NCI-H2227 (cell line): ENCODE results near the gene TBC1D22A.

ENCODE experiments used
- DNase-seq: peaks from one replicate; lab custom pipeline; 2025; ENCODE audit not compliant: unreplicated experiment; lab: John Stamatoyannopoulos, UW

Gene TBC1D22A

GRCh38 chr22:47052236-47053012, 290.0 kb downstream of the TBC1D22A start:
- DNase-seq, result no peak

DNA sequence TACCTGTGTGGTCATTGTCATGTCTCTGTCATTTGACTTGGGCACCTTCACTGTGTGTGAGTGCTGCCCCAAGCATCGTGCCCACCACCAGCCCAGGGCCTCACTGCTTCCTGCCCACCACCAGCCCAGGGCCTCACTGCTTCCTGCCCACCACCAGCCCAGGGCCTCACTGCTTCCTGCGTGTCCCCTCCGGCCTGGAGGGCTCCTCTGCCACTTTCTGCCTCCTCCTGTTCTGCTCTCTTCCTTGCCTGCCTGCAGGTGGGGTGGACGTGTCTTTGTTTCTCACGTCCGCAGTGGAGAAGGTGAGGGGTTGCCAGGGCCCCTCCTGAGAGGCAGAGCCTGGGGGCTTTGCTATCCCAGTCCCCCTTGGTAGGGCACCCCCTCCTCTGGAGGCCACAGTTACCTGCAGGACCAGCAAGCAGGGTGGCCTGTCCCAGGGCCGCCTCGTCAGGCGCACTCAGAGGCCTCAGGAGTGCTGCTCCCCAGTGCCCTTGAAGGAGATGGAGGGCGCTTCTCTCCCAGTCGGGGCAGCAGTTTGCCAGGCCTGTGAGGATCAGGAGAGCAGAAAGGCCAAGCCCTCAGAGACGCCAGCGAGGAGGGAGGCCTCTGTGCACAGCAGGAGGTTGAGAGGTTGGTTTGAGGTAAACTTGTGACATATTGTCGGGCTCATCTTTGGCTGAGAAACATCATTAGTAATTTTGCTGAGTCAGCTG, 290.7 kb downstream of the TBC1D22A start:
- DNase-seq, result no peak

- DNase-seq, result no peak
These were observed 291.3 kb downstream of the TBC1D22A start for GRCh38 chr22:47053726-47054141.

DNA sequence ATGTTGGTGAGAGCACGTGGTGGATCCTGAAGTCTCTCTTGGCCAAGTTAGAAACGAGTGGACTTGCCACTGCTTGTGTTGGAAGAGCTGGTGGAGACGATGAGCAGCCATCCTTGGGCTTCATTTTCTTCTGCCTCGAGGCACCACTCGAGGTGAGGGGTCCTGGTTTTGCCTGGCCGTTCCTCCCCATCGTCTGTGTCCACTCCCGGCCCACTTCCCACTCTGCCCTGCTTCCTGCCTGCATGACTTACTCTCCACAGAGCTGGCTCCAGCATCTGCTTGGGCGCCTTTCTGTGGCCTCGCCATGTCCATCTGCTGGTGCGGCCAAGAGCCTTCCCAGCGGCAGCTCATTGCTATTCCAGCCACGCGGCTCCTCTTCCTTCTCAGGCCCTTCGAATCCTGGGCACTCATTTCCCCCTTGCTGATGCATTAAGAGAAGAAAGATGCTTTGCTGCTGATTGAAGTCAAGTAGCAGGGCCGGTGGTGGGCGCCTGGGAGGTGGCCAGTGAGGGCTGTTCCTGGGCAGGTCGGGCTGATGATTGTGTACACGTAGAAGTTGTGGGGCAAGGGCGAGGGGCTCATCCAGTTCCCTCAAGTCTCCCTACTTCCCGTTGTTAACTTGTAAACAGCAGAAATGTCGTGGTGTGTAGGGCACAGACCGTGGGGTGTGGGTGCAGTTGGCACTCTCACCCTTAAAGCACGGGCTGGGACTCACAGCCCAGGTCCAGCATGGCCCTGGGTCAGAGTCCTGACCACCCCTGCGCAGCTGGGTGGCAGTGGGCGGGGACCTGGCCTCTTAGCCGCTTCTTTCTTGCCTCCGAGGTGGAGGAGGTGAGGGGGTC, 292.0 kb downstream of the TBC1D22A start:
- no peak for DNase-seq

GRCh38 chr22:47055073-47055355, 292.6 kb downstream of the TBC1D22A start:
- DNase-seq, result no peak

- DNase-seq, result no peak
These were observed 293.0 kb downstream of the TBC1D22A start for GRCh38 chr22:47055461-47055860.

DNA sequence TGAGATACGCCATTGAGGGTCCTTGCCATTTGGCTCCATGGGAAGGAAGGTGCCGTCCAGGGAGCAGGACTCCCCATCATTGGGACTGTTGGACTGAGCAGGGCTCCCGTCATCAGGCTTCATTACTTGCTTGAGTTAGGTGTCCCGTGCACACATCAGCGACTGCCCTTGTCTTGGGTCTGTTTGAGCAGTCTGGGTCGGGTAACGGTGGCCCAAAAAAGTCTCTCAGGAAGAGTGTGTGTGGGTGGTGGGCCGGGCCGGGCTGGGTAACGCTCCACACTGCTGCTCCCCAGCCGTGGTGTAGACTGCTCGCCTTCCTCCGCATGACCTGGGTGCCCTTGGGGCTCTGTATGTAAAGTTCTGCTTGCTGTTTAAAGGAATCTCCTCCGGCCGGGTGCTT, 293.5 kb downstream of the TBC1D22A start:
- DNase-seq, result no peak

GRCh38 chr22:47056361-47056760, 293.9 kb downstream of the TBC1D22A start:
- DNase-seq, result no peak

DNA sequence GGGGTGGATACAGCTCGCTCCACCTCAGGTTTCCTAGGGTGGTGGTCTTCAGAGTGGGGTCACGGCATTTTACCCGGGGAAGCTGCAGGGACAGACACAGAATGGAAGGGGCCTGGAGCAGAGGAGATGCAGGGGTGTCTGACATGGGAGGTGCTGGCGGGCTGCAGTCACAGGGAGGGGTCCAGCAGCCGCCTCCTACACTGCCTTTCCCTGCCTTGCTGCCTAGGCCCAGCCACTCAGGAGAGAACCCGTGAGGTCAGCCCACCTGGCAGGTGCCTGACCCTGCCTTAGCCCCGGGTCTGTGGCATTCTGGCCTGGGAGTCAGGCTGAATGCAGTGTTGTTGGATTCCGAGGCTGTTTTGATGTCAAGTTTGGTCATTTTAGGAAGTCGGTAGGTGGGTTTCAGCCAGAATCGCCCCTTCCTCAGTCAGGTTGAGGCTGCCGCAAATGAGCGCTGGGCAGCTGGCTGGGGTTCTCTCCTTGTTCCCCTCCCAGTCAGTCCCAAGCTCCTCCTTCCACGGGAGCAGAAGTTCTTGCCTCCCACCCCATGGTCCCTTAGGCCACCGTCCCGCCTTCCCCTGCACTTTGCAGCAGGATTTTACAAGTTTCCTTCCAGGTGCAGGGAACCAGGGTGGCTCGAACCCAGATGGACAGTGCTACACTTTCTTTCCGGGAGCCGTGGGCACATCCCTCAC, 294.5 kb downstream of the TBC1D22A start:
- no peak for DNase-seq

DNA sequence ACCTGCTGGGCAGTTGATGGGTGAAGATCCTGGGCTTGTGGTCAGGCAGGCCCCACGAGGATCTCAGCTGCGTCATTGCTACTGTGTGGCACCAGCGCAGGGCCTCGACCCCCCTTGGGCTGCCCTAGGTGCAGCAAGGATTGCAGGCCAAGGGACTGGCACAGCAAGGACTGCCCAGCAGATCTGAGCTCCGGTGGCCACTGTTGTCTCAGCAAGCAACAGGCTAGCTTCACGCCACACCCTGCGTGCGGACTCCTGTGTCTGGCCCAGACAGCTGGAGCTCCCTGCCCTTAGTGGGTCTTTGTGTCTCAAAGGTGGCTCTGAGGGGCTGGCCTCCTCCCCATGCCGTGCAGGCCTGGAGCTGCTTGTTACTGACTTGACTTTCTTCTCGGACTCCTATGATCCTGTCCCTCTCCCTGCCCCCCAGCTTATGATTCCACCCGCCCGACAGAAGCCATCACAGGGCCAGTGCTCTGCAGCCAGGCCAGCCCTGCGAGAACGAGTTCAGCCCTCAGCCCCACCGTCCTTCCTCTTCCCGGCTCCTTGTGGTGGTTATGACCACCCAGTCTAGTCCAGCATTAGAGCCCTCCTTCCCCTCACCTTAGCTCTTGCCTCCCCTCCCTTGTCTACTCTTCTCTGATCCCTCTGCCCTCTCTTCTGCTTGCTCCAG, 295.6 kb downstream of the TBC1D22A start:
- no peak for DNase-seq

- DNase-seq, result no peak
These were observed 296.6 kb downstream of the TBC1D22A start for GRCh38 chr22:47059076-47059475.

- no peak for DNase-seq
These were observed 297.3 kb downstream of the TBC1D22A start for GRCh38 chr22:47059701-47060161.

DNA sequence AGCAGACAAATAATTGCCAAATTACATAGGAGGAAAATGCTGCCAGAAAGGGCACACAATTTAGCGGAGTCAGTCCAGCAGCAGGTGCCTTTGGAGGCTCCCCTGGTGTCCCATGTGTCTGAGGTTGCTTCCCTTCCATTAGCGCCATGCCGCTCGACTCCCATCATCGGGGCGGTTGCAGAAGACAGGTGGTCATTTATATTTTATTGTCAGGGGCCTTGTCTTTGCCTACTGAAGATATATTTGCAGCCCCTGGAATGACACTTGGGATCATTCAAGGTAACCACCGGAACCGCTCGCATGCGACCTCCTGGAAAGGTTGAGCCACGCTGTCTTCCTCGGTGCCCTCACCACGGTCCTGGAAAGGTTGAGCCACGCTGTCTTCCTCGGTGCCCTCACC, 298.3 kb downstream of the TBC1D22A start:
- DNase-seq, result no peak

GRCh38 chr22:47061226-47061625, 298.8 kb downstream of the TBC1D22A start:
- no peak for DNase-seq

DNA sequence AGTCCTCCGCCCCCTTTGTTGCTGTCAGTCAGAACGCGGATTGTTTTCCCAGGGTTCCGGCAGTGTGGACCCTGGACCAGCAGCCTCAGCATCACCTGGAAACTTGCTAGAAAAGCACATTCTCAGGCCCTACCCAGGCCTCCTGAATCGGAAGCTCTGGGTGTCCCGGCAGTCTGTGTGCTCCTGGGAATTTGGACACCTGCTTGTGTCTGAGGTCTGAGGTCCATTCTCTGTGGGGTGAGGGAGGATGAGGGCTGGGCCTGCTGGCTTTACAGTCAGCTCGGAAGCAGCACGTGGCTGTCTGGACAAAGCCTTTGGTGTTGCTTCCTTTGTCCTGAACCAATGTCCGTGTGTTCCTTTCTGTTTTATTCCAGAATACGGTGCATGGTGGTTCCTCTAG, 299.7 kb downstream of the TBC1D22A start:
- DNase-seq, result no peak

GRCh38 chr22:47063071-47063509, 300.6 kb downstream of the TBC1D22A start:
- DNase-seq, result no peak

DNA sequence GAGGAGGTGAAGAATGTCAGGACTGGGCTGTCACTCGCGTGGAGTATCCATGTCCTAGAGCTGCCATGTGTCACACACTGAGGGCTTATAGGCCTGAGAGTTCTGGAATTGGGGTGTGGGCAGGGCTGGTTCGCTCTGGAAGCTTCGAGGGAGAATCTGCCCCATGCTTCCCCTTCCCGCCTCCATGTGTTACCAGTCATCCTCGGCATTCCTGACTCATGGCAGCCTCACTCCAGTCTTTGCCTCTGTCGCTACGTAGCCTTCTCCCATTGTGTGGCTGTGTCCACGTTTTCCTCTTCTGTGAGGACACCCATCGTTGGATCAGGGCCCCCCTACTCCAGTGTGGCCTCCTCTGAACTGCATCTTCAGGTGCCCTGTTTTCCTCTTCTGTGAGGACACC, 301.2 kb downstream of the TBC1D22A start:
- DNase-seq, result no peak

GRCh38 chr22:47064016-47064415, 301.6 kb downstream of the TBC1D22A start:
- DNase-seq, result no peak

DNA sequence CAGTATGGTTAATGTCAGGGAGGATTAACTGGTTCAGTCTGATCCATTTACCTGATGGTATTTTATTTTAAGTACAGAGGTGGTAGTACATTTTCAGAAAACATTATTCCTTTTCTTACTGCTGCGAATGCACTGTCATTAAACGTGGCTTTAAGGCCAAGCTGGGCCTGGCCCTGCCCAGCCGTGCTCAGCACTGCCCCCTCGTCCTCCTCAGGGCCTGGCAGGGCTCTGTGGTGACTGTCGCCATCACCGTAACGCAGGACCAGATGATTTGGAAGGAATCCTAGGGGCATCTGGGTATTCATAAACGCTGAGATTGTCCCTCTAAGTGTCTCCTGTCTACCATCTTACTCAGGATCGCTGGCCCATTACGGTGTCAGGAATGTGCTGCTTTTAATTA, 302.0 kb downstream of the TBC1D22A start:
- DNase-seq, result no peak

DNA sequence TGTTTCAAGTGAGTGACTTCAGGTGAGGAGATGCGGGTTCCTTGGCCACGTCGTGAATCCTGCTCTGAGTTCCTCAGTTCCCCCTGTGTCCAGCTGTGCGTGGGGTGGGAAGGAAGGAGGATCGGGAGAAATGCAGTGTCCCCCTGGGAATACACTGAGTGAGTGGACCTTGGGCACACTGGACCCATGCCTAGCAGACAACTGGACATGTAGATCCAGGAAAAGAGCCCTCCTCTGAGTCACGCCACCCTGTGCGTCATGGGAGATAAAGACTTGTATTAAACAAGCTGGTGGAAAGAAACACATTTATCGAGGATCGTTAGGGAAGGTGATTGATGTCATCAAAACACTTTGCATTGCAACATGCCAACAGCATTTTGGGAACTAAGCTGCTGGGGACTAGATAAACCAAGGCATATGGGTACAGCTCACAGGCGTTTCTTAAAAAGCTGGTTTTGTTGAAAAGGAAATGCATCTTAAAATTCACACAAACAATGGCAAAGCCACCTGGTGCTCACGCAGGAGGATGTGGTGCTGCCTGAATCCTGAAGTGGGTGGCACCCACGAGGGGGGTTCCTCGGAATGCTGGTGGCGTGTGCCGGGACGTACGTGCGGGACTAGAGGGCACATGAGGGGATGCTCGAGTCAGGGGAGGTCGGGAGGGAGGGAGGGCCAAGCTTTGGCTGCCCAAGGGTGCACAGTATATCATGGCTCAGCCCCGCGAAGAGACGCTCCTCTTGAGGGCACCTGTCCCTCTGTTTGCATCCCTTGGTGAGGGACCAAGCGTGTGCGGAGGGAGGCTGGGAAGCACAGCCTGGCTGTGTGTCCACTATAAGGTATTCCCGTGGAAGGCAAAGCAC, 303.5 kb downstream of the TBC1D22A start:
- no peak for DNase-seq
